Liver (tissue), 9 donors: Measurements from ENCODE around the gene CHKB. TPM values are rescaled to one million over a fixed set of nuclear protein-coding genes. Genes with fewer than 3 reads are reported as not detected.
A peak's percentile ranks its signal among the peaks of the same experiment; 100 is the strongest.
"Not testable (repeated sequence)": the region's sequence is repeated elsewhere in the genome, so short reads cannot be mapped to it uniquely, and the experiment has no call there.

Source experiments
- DNase-seq: peaks from one replicate; pipeline ENCODE4 v3.0.0-alpha.2; 2017; ENCODE audit warnings: low spot score
- H3K27ac ChIP-seq, 2 donors: one replicate each; pipeline ENCODE4 v1.7.0; 2013; ENCODE audit warnings: inconsistent platforms in 2 of 2, low read length in 2 of 2, control low read depth in 1 of 2, low read depth in 1 of 2, mild to moderate bottlenecking in 1 of 2
- H3K27me3 ChIP-seq, 4 donors: one replicate each; pipeline versions ENCODE4 v1.6.1 to v1.7.0; 2013; ENCODE audit warnings: low read length in 3 of 4, inconsistent platforms in 1 of 4, mild to moderate bottlenecking in 1 of 4, moderate library complexity in 1 of 4; ENCODE audit not compliant: control insufficient read depth in 4 of 4, insufficient read depth in 4 of 4
- H3K36me3 ChIP-seq, 4 donors: one replicate each; pipeline versions ENCODE4 v1.6.1 to v1.7.0; 2013; ENCODE audit warnings: low read length in 3 of 4, mild to moderate bottlenecking in 3 of 4, low read depth in 1 of 4, moderate library complexity in 1 of 4; ENCODE audit not compliant: control insufficient read depth in 4 of 4, insufficient read depth in 3 of 4
- H3K4me1 ChIP-seq, 4 donors: one replicate each; pipeline versions ENCODE4 v1.6.1 to v1.7.0; 2013; ENCODE audit warnings: low read length in 3 of 4, mild to moderate bottlenecking in 3 of 4, moderate library complexity in 1 of 4; ENCODE audit not compliant: control insufficient read depth in 4 of 4, insufficient read depth in 4 of 4
- H3K4me3 ChIP-seq, 3 donors: one replicate each; pipeline versions ENCODE4 v1.6.1 to v1.7.0; 2013; ENCODE audit warnings: low read length in 3 of 3, control low read depth in 1 of 3, low read depth in 1 of 3, mild to moderate bottlenecking in 1 of 3
- H3K9ac ChIP-seq, 2 donors: one replicate each; pipeline ENCODE4 v1.7.0; 2013; ENCODE audit warnings: low read length in 2 of 2, mild to moderate bottlenecking in 2 of 2, moderate library complexity in 2 of 2, control low read depth in 1 of 2, low read depth in 1 of 2
- H3K9me3 ChIP-seq, 4 donors: one replicate each; pipeline versions ENCODE4 v1.6.1 to v1.7.0; 2013; ENCODE audit warnings: low read length in 3 of 4; ENCODE audit not compliant: control insufficient read depth in 4 of 4
- FOXA1 ChIP-seq: IDR thresholded peaks from 2 replicates; pipeline ENCODE4 v1.6.1; 2016; ENCODE audit warnings: antibody characterized with exemption
- FOXA2 ChIP-seq: IDR thresholded peaks from 2 replicates; pipeline ENCODE4 v1.6.1; 2016; ENCODE audit warnings: antibody characterized with exemption
- GABPA ChIP-seq, 2 donors: IDR thresholded peaks in 1 of 2; conservative IDR thresholded peaks in 1 of 2; 2 replicates each; pipeline ENCODE4 v1.6.1; 2016; ENCODE audit warnings: antibody characterized with exemption in 2 of 2, mild to moderate bottlenecking in 1 of 2, moderate library complexity in 1 of 2
- JUND ChIP-seq, 2 donors: IDR thresholded peaks; 2 replicates each; pipeline ENCODE4 v1.6.1; 2016; ENCODE audit warnings: antibody characterized with exemption in 2 of 2
- NR2F2 ChIP-seq: IDR thresholded peaks from 2 replicates; pipeline ENCODE4 v1.6.1; 2016; ENCODE audit warnings: antibody characterized with exemption
- RAD21 ChIP-seq, 2 donors: IDR thresholded peaks; 2 replicates each; pipeline ENCODE4 v1.6.1; 2016; ENCODE audit warnings: antibody characterized with exemption in 2 of 2, mild to moderate bottlenecking in 2 of 2
- RXRA ChIP-seq, 2 donors: IDR thresholded peaks; 2 replicates each; pipeline ENCODE4 v1.6.1; 2017 to 2018; ENCODE audit warnings: antibody characterized with exemption in 2 of 2, mild to moderate bottlenecking in 1 of 2
- SP1 ChIP-seq: IDR thresholded peaks from 2 replicates; pipeline ENCODE4 v1.6.1; 2018; ENCODE audit warnings: antibody characterized with exemption, mild to moderate bottlenecking
- TAF1 ChIP-seq: conservative IDR thresholded peaks from 2 replicates; pipeline ENCODE4 v1.6.1; 2016; ENCODE audit warnings: antibody characterized with exemption, mild to moderate bottlenecking
- WGBS: extraction: QIAGEN DNeasy Blood & Tissue Kit; methylation state at CpG from one replicate; pipeline ENCODE4 v1.1.7; 2013; 5-methylcytosine and 5-hydroxymethylcytosine counted together
- polyA plus RNA-seq, 2 donors: library from polyadenylated mRNA; stranded (reverse) in 1 of 2; unstranded in 1 of 2; fragments of 200-250 nt in 1 of 2; fragments of >200 nt in 1 of 2; fragmentation: Nextera tagmentation in 1 of 2; extraction: Ambion mirVana in 1 of 2; gene quantifications; one replicate each; pipeline versions ENCODE4 v1.2.1 to v1.2.3, GENCODE V29; 2013 to 2015
- total RNA-seq, 2 donors: library from RNA; depleted of rRNA; stranded (reverse); fragments of >200 nt; gene quantifications; one replicate each; pipeline ENCODE4 v1.2.3, GENCODE V29; 2014
- TF ChIP-seq, protein P1 (sequence below): IDR thresholded peaks from 2 replicates; pipeline ENCODE4 v1.6.1; 2016; ENCODE audit warnings: antibody characterized with exemption
- TF ChIP-seq, protein P2 (sequence below): IDR thresholded peaks from 2 replicates; pipeline ENCODE4 v1.6.1; 2016; ENCODE audit warnings: antibody characterized with exemption
- TF ChIP-seq, protein P3 (sequence below): fragments of 150-350 bp; IDR thresholded peaks from 2 replicates; pipeline ENCODE4 v1.5.1; 2017; ENCODE audit warnings: improper control_type of control experiment, low read depth, low read length; ENCODE audit not compliant: missing input control
- donor health status: healthy.
- donor health status: healthy.
- donor health status: healthy.
- donor health status: healthy.
- donor health status: healthy.

CHKB gene
- total and polyA plus RNA-seq, 4 donors: 17.9 to 24.2 (median 20.6) TPM

DNA sequence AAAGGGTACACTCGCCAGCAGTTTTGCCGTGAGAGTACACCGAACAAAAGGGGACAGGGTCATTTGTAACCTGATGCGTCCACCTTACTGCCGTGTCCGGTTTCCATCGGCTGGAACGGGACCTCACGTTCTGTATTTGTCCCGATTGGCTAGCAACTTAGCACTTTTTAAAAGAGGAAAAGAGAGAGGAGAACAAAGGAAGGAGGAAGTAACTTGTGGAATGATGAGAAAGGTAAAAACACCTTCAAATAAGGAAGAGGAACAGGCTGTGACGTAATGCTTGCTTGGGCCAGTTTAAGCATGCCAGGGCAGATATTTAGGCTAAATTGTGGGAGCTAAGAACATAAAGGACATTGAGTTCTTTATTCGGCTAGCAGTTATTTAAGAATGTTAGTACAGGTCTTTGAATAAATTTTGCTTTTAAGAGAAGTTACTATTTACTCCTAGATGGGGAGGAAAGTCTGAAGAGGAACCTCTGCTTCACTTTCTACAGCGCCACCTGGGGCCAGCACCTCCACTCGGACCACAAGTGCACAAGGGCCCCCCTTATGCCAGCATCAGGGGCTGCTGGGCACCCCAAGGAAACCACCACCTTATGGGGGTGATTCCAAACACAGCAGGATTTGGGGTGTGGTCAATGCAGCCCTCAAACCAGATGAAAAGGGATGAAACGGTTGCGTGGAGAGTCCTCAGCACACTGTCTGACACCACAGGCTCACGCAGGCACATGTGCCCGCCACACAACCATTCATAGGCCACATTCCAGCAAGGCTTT, 39.5 kb upstream of the CHKB start:
- Histone ChIP-seq H3K9ac (peak overlapping the region in 1 of 2 donors; percentile 42), H3K27ac (peak overlapping the region; percentile 70 to 78), H3K9me3 (no peaks in the 10 kb centered on the region), H3K36me3 (no peaks in the 10 kb centered on the region), H3K27me3 (no peaks in the 10 kb centered on the region), H3K4me3 (no peak overlapping the region), H3K4me1 (peaks cover 6 to 45% (median 27%) of the 10 kb centered on the region in 4 donors)
- 23% methylated on average over 18 of the region's 18 CpGs for WGBS
- TF ChIP-seq, protein P1, sequence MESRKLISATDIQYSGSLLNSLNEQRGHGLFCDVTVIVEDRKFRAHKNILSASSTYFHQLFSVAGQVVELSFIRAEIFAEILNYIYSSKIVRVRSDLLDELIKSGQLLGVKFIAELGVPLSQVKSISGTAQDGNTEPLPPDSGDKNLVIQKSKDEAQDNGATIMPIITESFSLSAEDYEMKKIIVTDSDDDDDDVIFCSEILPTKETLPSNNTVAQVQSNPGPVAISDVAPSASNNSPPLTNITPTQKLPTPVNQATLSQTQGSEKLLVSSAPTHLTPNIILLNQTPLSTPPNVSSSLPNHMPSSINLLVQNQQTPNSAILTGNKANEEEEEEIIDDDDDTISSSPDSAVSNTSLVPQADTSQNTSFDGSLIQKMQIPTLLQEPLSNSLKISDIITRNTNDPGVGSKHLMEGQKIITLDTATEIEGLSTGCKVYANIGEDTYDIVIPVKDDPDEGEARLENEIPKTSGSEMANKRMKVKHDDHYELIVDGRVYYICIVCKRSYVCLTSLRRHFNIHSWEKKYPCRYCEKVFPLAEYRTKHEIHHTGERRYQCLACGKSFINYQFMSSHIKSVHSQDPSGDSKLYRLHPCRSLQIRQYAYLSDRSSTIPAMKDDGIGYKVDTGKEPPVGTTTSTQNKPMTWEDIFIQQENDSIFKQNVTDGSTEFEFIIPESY: no peak
- TF ChIP-seq FOXA1 (no peak), GABPA (IDR thresholded peaks at IDR 0.05 in 1 of 2, conservative IDR thresholded peaks at IDR 0.05 in 1 of 2) (no peak), SP1 (no peak)
- no peak for DNase-seq

DNA sequence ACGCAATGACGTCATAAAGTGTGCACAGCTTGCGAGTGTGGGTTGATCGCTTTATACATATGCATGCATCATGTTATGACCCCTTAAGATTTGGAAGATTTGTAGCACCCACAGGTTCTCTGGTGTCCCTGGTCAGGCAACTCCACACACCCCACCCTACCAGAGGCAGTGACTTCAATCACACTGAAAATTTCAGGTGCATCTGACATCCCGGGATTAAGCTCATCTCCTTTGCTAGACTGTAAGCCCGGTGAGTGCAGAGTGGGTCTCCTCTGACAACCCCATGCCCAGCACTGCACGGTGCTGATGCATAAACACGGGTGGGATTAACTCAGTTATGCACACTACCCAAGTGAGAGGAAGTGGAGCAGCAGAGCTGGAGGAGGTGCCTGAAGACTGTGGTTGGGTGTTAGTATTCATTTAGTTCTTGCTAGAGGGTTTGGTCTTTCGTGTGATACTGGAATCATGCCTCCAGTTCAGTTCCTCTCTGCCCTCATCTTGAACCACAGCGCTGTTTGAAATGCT, 38.8 kb upstream of the CHKB start:
- TF ChIP-seq, protein P2, sequence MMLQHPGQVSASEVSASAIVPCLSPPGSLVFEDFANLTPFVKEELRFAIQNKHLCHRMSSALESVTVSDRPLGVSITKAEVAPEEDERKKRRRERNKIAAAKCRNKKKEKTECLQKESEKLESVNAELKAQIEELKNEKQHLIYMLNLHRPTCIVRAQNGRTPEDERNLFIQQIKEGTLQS: no peak
- TF ChIP-seq RAD21 (IDR thresholded peaks at IDR 0.05) (no peak), JUND (IDR thresholded peaks at IDR 0.05) (no peak), RXRA (IDR thresholded peaks at IDR 0.05) (no peak), FOXA2 (no peak), NR2F2 (no peak)
- TF ChIP-seq, protein P3, sequence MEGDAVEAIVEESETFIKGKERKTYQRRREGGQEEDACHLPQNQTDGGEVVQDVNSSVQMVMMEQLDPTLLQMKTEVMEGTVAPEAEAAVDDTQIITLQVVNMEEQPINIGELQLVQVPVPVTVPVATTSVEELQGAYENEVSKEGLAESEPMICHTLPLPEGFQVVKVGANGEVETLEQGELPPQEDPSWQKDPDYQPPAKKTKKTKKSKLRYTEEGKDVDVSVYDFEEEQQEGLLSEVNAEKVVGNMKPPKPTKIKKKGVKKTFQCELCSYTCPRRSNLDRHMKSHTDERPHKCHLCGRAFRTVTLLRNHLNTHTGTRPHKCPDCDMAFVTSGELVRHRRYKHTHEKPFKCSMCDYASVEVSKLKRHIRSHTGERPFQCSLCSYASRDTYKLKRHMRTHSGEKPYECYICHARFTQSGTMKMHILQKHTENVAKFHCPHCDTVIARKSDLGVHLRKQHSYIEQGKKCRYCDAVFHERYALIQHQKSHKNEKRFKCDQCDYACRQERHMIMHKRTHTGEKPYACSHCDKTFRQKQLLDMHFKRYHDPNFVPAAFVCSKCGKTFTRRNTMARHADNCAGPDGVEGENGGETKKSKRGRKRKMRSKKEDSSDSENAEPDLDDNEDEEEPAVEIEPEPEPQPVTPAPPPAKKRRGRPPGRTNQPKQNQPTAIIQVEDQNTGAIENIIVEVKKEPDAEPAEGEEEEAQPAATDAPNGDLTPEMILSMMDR: no peak
- Histone ChIP-seq H3K27ac (no peak overlapping the region), H3K9me3 (no peaks in the 10 kb centered on the region), H3K4me3 (no peak overlapping the region), H3K9ac (no peak overlapping the region), H3K4me1 (peaks cover 1 to 38% (median 24%) of the 10 kb centered on the region in 4 donors), H3K27me3 (no peaks in the 10 kb centered on the region), H3K36me3 (no peaks in the 10 kb centered on the region)
- no peak for DNase-seq
- WGBS: 35% methylated on average over 10 of the region's 10 CpGs

DNA sequence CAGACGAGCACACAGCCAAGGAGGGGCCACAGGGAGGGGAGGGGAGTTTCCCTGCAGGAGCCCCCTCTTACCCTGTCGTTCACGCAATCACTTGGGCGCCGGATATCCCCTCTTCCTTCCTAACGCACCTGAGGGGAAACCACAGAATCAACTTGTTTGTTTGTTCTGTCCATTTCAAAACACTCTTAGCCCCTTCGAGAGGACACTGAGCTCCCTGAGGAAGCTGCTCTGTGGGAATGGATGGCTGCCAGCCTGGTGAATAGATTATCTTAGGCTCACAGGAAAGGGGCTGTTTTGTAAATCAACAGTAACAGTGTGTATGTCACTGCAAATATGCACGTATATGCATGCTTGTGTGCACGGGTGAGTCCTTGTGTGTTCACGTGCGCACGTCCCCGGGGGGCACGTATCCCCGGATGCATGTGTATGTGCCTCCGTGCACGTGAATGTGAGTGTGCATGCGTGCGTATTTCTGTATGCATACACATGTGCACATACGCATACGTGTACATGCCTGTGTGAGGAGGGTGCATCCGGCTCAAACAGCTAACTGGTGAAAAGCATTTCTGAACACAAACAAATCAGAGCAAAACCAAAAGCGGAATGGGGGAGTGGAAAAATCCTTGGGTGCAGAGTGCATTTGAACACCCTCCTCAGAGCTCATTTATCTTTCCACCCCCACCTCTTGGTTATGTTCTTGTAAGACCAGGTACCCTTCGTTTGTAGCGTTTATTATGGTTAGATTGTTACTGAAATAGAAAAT, 38.1 kb upstream of the CHKB start:
- H3K4me3 ChIP-seq: peak overlapping the region in 1 of 3 donors; percentile 14
- no peaks in the 10 kb centered on the region for H3K36me3 ChIP-seq
- no peaks in the 10 kb centered on the region for H3K27me3 ChIP-seq
- no peak overlapping the region for H3K27ac ChIP-seq
- H3K9me3 ChIP-seq: no peaks in the 10 kb centered on the region
- WGBS: 17% methylated on average over 25 of the region's 25 CpGs
- no peak overlapping the region for H3K9ac ChIP-seq
- peaks cover 1 to 31% (median 24%) of the 10 kb centered on the region in 4 donors for H3K4me1 ChIP-seq
- peak; percentile 78 for DNase-seq
- no peak for TF ChIP-seq TAF1

DNA sequence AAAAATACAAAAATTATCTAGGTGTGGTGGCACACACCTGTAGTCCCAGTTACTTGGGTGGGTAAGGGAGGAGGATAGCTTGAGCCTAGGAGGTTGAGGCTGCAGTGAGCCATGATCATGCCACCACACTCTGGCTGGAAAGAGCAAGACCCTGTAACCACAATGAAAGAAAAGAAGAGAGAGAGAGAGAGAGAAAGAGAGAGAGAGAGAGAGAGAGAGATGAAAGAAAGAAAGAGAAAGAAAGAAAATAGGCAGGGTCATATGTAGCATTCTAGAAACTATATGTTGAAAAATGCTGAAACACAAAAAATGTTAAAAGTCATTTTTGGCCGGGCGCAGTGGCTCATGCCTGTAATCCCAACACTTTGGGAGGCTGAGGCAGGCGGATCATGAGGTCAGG, 31.6 kb upstream of the CHKB start:
- DNase-seq, H3K9ac ChIP-seq, H3K27me3 ChIP-seq, H3K36me3 ChIP-seq, H3K4me3 ChIP-seq, H3K9me3 ChIP-seq, H3K27ac ChIP-seq: not testable (repeated sequence)
- peaks cover 5 to 11% (median 7%) of the 10 kb centered on the region in 4 donors for H3K4me1 ChIP-seq
- 82% methylated on average over 3 of the region's 3 CpGs for WGBS
